PC-9 (cell line): Measurements from ENCODE around the gene BTG3. TPM values are rescaled to one million over a fixed set of nuclear protein-coding genes. Genes with fewer than 3 reads are reported as not detected.

ENCODE experiments used
- BruUV-seq: library from RNA; stranded (reverse); fragments of 400-500 nt; replicated peaks from 2 replicates; lab custom pipeline; 2021; lab: Mats Ljungman, UMichigan
- CTCF ChIA-PET: fragments of 300-600 bp; sonication (Branson Sonifier 250); formaldehyde crosslinking; loops from one replicate; lab custom pipeline; 2022; ENCODE audit warnings: antibody characterized with exemption; lab: Charles Lee
- POLR2A ChIA-PET: fragments of 300-600 bp; sonication (Branson Sonifier 250); formaldehyde crosslinking; loops from one replicate; lab custom pipeline; 2022; ENCODE audit warnings: antibody characterized with exemption; ENCODE audit not compliant: unreplicated experiment; lab: Charles Lee
- DNase-seq, 2 experiments: peaks; one replicate each; pipeline versions ENCODE4 v3.0.0 to v3.0.0-alpha.2; 2015 to 2022; ENCODE audit warnings: mixed read lengths in 1 of 2
- H2AFZ ChIP-seq: fragments of 200-600 bp; sonication (generic); 2 replicates; pipeline ENCODE4 v1.8.1; 2017; ENCODE audit warnings: antibody characterized with exemption
- H3F3A ChIP-seq: fragments of 200-600 bp; sonication (generic); 2 replicates; pipeline ENCODE4 v1.8.1; 2017; ENCODE audit warnings: antibody characterized with exemption, mild to moderate bottlenecking, low read depth; ENCODE audit not compliant: insufficient read depth
- H3K27ac ChIP-seq: fragments of 200-600 bp; sonication (generic); 2 replicates; pipeline ENCODE4 v1.6.1; 2016; ENCODE audit warnings: mixed run types
- H3K27me3 ChIP-seq: fragments of 200-600 bp; sonication (generic); 2 replicates; pipeline ENCODE4 v1.6.1; 2016; ENCODE audit warnings: low read depth, mixed run types; ENCODE audit not compliant: insufficient read depth
- H3K36me3 ChIP-seq: fragments of 200-600 bp; sonication (generic); 2 replicates; pipeline ENCODE4 v1.6.1; 2016; ENCODE audit warnings: low read depth, mixed run types
- H3K4me1 ChIP-seq: fragments of 200-600 bp; sonication (generic); replicated peaks from 2 replicates; pipeline ENCODE4 v1.6.1; 2016; ENCODE audit warnings: mixed run types; ENCODE audit not compliant: insufficient read depth
- H3K4me2 ChIP-seq: fragments of 200-600 bp; sonication (generic); 2 replicates; pipeline ENCODE4 v1.6.1; 2017; ENCODE audit warnings: mixed run types
- H3K4me3 ChIP-seq: fragments of 200-600 bp; sonication (generic); 2 replicates; pipeline ENCODE4 v1.6.1; 2016; ENCODE audit warnings: mixed run types
- H3K79me2 ChIP-seq: fragments of 200-600 bp; sonication (generic); 2 replicates; pipeline ENCODE4 v1.6.1; 2017; ENCODE audit warnings: low read depth, mixed run types
- H3K9me2 ChIP-seq: fragments of 200-600 bp; sonication (generic); 2 replicates; pipeline ENCODE4 v1.8.1; 2017; ENCODE audit warnings: mild to moderate bottlenecking; ENCODE audit not compliant: insufficient read depth
- H3K9me3 ChIP-seq: fragments of 200-600 bp; sonication (generic); 2 replicates; pipeline ENCODE4 v1.8.1; 2016; ENCODE audit warnings: low read depth; ENCODE audit not compliant: insufficient read depth
- H4K20me1 ChIP-seq: fragments of 200-600 bp; sonication (generic); 2 replicates; pipeline ENCODE4 v1.8.1; 2017; ENCODE audit not compliant: insufficient read depth
- EZH2 ChIP-seq: fragments of 200-600 bp; sonication (generic); IDR thresholded peaks from 2 replicates; pipeline ENCODE4 v1.8.0; 2017; ENCODE audit warnings: antibody characterized with exemption, low read depth
- intact Hi-C: fragments of 100-400 bp; cut with micrococcal nuclease; formaldehyde crosslinking; loops from one replicate; pipeline ENCODE4 v1.10.0; 2022; ENCODE audit not compliant: unreplicated experiment
- total RNA-seq: library from RNA; stranded (reverse); gene quantifications from 2 replicates; pipeline ENCODE4 v1.2.3, GENCODE V29; 2021
- TF ChIP-seq, protein P1 (sequence below): fragments of 200-600 bp; sonication (generic); conservative IDR thresholded peaks from 2 replicates; pipeline ENCODE4 v1.6.1; 2017; ENCODE audit warnings: mixed run types, antibody characterized with exemption, mild to moderate bottlenecking, moderate library complexity

The BTG3 gene
- total RNA-seq, 1 experiment from 2014 or later: 24.3 TPM

DNA sequence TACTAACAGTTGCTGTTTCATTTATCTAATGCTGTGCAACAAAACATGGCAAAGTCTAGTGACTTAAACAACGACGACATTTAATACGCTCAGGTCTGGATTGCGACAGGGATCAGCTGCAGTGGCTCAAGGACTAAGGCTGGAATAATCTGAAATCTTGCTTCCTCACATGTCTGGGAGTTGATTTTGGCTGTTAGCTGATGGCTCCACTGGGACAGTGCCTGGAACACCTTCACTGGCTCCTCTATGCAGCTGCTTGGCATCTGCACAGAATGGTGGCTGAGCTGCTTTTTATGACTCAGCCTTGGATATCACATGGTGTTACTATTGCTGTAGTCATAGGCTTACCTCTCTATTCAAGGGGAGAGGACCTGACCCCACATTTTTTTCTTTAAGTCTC lies 24.0 kb upstream of the BTG3 start:
- no peak overlapping the region for H3K4me2 ChIP-seq
- no peaks in the 10 kb centered on the region for H3K4me1 ChIP-seq
- H3K79me2 ChIP-seq: no peaks in the 10 kb centered on the region
- no peaks in the 10 kb centered on the region for H3K27me3 ChIP-seq
- no peaks in the 10 kb centered on the region for H3K9me3 ChIP-seq
- DNase-seq: no peak
- H2AFZ ChIP-seq: no peak overlapping the region
- ChIA-PET POLR2A (no interaction called here), CTCF (no interaction called here)
- H3K27ac ChIP-seq: no peak overlapping the region
- H4K20me1 ChIP-seq: no peaks in the 10 kb centered on the region
- BruUV-seq: no TSS peak
- no peaks in the 10 kb centered on the region for H3K36me3 ChIP-seq
- intact Hi-C loops: no loop called here
- H3K4me3 ChIP-seq: no peak overlapping the region
- TF ChIP-seq EZH2: no peak
- TF ChIP-seq, protein P1, sequence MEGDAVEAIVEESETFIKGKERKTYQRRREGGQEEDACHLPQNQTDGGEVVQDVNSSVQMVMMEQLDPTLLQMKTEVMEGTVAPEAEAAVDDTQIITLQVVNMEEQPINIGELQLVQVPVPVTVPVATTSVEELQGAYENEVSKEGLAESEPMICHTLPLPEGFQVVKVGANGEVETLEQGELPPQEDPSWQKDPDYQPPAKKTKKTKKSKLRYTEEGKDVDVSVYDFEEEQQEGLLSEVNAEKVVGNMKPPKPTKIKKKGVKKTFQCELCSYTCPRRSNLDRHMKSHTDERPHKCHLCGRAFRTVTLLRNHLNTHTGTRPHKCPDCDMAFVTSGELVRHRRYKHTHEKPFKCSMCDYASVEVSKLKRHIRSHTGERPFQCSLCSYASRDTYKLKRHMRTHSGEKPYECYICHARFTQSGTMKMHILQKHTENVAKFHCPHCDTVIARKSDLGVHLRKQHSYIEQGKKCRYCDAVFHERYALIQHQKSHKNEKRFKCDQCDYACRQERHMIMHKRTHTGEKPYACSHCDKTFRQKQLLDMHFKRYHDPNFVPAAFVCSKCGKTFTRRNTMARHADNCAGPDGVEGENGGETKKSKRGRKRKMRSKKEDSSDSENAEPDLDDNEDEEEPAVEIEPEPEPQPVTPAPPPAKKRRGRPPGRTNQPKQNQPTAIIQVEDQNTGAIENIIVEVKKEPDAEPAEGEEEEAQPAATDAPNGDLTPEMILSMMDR: no peak
- no peaks in the 10 kb centered on the region for H3F3A ChIP-seq
- H3K9me2 ChIP-seq: no peaks in the 10 kb centered on the region

DNA sequence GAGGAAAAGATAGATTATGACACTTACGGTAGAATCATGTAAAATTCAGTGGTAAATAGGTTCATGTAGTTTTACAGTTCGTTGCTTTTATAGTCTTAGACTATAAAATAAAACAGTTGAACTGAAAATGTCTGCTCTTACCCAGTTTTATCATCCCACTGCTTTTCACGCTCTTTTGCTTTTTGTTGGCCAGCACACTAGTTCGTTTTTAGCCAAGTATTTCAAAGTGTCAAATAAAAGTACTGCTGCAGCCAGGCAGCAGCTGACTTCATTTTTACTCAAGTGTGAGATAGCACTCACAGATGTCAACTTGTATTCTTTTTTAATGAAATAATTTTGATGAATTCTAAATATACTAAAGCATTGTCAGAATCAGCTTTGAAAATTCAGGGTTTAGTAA lies 18.5 kb upstream of the BTG3 start:
- ChIA-PET CTCF (no interaction called here), POLR2A (no interaction called here)
- H3K79me2 ChIP-seq: no peaks in the 10 kb centered on the region

DNA sequence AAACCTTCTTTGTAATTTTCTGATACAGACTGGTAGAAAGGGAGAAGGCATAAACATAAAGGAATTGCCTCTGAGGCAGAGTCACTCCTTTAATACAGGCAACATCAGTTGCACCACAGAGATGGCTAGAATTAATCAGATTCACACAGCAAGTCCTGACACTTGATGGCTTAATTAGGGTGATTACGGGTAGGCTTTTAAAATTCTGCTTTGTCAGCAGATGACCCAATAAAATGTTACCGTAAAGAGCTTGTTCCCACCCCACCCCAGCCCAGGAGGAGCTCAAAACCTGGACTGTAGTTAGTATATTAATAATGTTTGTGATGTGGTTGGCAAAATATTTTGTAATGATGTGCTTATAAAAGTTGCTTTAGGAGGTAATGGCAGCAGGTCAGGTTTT lies 9.3 kb upstream of the BTG3 start:
- Histone ChIP-seq H4K20me1 (no peaks in the 10 kb centered on the region), H3K9me2 (no peaks in the 10 kb centered on the region), H3K27ac (no peak overlapping the region), H3K4me3 (no peak overlapping the region), H3K36me3 (no peaks in the 10 kb centered on the region), H3F3A (no peaks in the 10 kb centered on the region), H3K4me2 (no peak overlapping the region), H3K4me1 (no peaks in the 10 kb centered on the region), H3K79me2 (no peaks in the 10 kb centered on the region), H3K27me3 (no peaks in the 10 kb centered on the region), H2AFZ (no peak overlapping the region), H3K9me3 (no peaks in the 10 kb centered on the region)
- no peak for DNase-seq
- no peak for TF ChIP-seq EZH2
- TF ChIP-seq, protein P1: no peak
- no TSS peak for BruUV-seq
- intact Hi-C loops: no loop called here
- CTCF ChIA-PET: no interaction called here
- POLR2A ChIA-PET: interaction anchor here (0.7 kb wide), 1 partner anchor 207 kb away, joined by 4 read pairs; no protein-coding TSS in a partner anchor

More for the DNA sequence above, 18.5 kb upstream of the BTG3 start:
- Histone ChIP-seq H3K27me3 (no peaks in the 10 kb centered on the region), H4K20me1 (no peaks in the 10 kb centered on the region), H3F3A (no peaks in the 10 kb centered on the region), H3K27ac (no peak overlapping the region), H3K4me2 (no peak overlapping the region), H3K4me1 (no peaks in the 10 kb centered on the region), H3K9me3 (no peaks in the 10 kb centered on the region), H2AFZ (no peak overlapping the region), H3K9me2 (no peaks in the 10 kb centered on the region), H3K4me3 (no peak overlapping the region), H3K36me3 (no peaks in the 10 kb centered on the region)
- no TSS peak for BruUV-seq
- TF ChIP-seq EZH2: no peak
- TF ChIP-seq, protein P1: no peak
- DNase-seq: no peak
- intact Hi-C loops: no loop called here
